GM18868 (cell line): ENCODE data around the gene RTP3.
"Not testable (repeated sequence)": the region's sequence is repeated elsewhere in the genome, so short reads cannot be mapped to it uniquely, and the experiment has no call there.

Source experiments
- ATAC-seq: cut with Tn5 transposase; IDR thresholded peaks from one replicate; pipeline ENCODE4 v1.9.1; 2021; ENCODE audit warnings: mild to moderate bottlenecking, moderate library complexity; ENCODE audit not compliant: unreplicated experiment

RTP3 gene

DNA sequence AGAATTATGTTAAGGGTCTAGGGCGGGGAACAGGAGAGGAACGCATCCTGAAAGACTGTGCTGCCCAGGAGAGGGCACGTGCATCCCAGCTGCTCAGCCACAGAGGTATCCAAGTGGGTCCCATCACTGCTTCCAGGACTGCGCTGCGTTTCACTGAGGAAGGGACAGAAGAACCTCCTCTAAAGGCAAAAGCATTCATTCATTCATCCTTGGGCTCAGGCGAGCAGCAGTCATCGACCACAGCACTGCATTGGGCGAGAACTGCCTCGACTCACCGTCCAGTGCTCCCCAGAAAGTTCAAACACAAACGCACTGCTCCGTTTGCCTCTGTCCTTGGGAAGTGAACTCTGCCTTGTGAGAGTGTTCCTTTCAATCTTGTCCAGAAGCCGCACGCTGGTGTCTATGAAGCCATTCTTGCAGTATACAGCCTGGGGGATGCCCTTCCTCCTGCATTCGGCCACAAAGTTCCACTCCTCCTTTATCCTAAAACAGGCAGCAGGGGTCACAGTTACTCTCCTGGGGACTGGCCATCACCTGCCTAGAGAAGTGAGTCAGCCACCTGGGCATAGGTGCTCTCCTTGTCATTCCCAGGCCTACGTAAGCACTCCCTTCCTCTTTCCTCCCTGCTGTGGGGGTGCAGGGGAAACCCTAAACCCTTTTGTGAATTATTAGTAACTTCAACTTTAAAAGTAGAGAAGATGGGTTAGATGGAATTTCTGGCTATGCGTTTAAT is 47.2 kb downstream of the RTP3 start:
- no peak for ATAC-seq

DNA sequence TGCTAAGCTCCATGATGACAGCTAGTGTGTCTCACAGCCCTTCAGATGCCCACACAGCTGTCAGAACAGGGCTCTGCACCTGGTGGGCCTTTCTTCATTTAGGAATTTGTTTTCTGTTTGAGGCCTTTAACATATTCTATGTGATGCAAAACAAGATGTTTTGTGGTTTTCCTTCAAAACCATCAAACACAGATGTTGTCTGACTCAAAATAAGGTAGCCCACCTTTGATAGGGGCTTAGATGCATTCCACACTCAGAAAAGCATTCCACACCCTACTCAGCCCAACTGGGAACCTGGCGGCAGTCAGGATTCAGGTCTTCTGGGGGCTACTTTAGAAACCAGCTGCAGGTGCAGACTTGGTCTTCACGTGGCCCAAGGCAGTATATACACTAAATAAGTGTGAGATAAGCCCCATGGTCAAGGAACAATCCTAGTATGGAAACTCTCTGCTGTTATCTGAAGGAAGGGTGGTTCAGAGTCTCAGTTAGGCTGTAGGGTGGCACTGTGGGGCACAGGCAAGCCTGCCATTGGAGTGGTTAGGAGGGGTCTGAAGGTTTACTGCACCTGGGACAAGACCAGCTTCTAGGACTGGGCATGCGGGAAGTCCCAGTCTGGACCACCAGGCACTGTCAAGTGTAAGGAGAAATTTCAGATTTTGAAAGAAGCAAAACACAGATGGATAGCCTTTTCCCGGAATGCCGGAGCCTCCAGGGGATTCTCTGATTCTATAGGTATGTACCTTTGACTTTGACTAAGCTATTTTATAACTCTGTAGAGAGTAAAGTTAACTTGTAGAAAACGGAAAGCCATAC is 48.2 kb downstream of the RTP3 start:
- no peak for ATAC-seq

DNA sequence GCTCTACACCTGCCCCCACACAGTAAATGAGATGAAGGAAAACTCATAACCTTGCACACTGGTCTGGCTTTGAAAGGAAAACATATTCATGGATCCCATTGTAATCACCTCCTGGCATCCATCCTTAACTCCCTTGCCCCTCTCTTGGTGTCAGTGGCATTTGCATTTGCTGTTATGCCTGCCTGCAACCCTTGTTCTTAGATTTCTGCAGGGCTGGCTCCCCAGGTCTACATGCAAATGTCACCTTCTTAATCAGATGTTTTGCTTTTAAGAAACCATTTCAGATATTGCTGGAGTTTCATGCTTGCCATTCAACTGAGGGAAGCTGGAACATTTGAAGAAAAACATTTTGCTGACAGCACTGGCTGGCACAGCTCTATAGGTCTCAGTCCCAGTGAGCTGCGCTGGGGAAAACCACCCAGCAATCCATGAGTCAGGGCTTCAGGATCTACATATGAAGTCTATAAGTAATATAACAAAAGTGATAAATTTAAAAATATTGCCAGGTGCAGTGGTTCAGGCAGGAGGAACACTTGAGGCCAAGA is 49.2 kb downstream of the RTP3 start:
- ATAC-seq: no peak

DNA sequence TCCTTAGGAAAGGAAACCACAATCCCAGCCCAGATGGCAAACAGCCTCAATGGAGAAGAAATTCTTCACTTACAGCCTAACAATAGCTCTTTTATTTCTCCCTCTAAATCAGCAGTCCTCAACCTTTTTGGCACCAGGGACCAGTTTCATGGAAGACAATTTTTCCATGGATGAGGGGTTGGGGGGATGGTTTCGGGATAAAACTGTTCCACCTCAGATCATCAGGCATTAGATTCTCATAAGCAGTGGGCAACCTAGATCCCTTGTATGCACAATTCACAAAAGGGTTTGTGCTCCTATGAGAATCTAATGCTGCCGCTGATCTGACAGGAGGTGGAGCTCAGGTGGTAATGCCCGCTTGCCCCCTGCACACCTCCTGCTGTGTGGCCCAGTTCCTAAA is 50.8 kb downstream of the RTP3 start:
- not testable (repeated sequence) for ATAC-seq

DNA sequence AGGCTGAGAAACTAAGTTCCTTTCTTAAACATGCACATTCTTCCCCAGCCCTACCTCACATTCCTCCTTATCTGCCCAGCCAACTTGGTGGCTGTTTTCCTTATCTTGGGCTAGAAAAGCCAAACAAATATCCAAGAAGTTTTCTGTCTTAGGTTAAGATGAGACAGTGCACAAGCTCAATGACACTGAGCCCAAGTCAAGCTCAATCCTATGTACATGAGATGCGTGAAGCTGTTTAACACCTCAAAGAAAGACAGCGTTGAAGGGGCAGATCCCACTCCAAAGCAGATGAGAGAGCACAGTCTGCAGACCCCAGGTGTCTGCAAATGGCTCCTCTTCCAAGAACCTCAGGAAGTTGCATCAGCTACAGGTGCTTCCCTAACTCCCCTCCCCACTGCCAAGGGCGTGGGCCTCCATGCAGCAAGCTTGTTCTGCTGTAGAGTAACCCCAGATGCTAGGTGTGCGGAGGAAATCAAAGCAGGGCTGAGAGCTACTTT is 51.7 kb downstream of the RTP3 start:
- ATAC-seq: no peak

DNA sequence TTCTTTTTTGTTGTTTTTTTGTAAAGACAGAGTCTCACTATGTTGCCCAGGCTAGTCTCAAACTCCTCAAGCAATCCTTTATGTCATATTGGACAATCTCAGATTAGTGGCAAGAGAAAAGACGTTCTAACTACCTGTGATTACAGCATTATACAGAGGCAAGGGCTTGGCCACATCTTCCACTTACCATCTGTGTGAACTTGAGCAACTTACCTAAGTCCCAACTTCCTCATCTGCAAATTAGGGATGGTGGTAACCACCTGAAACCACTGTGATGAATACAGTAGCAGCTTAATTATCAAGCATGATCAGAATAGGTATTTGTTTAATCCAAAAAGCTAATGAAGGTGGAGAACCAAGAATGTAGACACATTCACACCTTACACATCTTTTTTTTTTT is 52.2 kb downstream of the RTP3 start:
- no peak for ATAC-seq
